Pulmonary artery endothelial cell (primary cell): ENCODE measurements around the gene GTSE1. TPM values are rescaled to one million over a fixed set of nuclear protein-coding genes. Genes with fewer than 3 reads are reported as not detected.
"Not testable (repeated sequence)": the region's sequence is repeated elsewhere in the genome, so short reads cannot be mapped to it uniquely, and the experiment has no call there.

Source experiments
- DNase-seq: peaks from one replicate; pipeline ENCODE4 v3.0.0-alpha.2; 2011; ENCODE audit warnings: low read depth, low spot score
- total RNA-seq: library from RNA; depleted of rRNA; stranded (reverse); fragments of >200 nt; gene quantifications from 2 replicates; pipeline ENCODE4 v1.2.3, GENCODE V29; 2014

Gene GTSE1
- total RNA-seq, 1 donor from 2014 or later, result 8.6 TPM

DNA sequence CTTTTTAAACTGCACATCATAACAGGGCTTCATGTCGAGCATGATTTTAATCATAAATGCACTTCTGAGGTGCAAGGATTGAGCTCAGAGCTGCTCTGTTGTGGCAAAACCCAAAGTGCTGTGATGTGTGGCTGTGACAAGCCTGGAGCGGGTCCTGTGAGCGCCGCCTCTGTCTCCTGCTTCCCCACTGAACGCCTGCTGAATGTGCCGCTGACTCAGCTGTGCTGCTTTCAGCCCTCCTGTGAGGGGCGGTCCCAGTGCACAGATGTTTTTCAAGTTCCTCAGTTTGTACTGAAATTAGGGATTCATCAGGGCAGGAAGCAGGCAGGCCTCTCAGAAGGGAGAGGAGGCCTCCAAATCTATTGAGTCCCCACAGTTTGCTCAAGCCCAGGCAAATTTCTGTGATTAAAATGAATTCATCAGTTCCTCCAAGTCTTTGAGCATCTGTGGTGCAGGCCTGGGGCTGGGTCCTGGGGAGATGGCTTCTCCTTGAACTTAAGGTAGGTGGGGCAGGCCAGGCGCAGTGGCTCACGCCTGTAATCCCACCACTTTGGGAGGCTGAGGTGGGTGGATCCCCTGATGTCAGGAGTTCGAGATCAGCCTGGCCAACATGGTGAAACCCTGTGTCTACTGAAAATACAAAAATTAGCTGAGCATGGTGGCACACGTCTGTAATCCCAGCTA lies 3.0 kb upstream of the GTSE1 start:
- DNase-seq, result no peak

DNA sequence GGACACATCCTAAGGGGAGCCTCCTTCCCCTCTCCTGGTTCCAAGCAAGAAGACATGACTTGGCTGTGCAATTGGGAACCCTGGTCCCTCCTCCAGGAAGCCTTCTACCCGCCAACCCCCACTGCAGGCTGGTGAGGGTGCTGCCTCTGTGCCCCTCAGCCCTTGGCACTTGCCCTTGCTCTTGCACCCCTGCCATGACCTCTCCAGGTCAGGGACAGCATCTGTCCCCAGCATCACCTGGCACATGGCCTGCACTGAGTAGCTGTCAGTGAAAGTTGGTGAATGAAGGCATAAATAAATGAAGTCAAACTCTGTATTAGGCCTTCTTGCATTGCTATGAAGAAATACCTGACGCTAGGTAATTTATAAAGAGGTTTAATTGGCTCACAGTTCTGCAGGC lies 1.9 kb upstream of the GTSE1 start:
- DNase-seq, result no peak

- DNase-seq, result no peak
These were observed 1.2 kb upstream of the GTSE1 start for GRCh38 chr22:46295277-46295971.

GRCh38 chr22:46297151-46297812 lies 612 bp downstream of the GTSE1 start:
- no peak for DNase-seq

DNA sequence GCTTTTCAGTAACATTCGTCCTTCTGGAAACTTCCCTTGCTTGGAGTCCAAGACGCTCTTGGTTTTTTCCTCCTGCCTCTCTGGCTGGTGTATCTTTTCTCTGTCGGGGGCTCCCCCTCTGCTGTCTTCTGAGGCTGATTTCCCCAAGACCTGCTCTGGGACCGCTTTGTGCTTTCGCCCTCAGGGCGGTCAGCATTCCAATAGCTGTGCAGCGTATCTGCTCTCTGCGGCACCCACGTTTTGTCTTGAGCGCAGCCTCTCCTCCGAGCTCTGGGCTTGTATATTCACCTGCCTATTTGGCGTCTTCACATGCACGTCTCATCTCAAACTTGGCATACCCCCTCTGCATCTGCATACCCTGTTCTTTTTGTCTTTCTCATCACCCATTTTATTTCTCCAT lies 2.4 kb downstream of the GTSE1 start:
- no peak for DNase-seq

DNA sequence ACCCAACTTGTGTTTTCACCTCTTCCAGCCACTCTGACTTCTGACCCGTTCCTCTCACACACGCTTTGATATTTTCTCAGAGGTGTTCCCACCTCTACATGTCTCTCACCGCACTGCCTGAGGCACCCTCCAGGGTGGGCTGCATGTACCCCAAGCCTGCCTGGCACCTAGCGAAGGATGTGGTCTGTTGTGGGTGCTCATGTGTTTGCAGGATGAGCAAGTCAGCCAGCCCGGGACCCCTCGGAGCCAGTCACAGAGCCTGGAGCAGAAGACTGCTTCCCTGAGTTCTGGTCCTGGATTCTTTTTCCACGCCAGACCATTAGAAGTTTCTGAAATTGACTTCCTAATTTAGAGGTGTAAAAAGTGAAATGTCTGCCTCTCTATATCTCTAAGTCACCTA lies 3.8 kb downstream of the GTSE1 start:
- DNase-seq, result no peak

GRCh38 chr22:46303347-46303965 lies 6.8 kb downstream of the GTSE1 start:
- DNase-seq, result no peak

GRCh38 chr22:46308283-46308988 lies 11.8 kb downstream of the GTSE1 start:
- DNase-seq, result no peak

- DNase-seq, result no peak
These were observed 12.9 kb downstream of the GTSE1 start for GRCh38 chr22:46309526-46310085.

DNA sequence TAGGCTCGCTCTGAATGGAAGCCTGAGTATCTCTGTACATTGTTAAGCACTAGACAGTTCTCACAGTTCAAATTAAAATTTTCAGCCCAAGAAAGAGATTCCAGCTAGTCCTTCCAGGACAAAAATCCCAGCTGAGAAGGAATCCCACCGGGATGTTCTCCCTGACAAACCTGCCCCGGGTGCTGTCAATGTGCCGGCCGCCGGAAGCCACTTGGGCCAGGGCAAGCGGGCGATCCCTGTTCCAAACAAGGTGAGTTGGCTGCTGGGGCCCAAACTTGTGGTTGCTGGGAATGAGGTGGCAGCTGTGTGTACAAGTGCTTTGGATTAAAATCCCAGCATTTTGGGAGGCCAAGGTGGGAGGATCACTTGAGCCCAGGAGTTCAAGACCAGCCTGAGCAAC lies 15.4 kb downstream of the GTSE1 start:
- no peak for DNase-seq

- DNase-seq, result not testable (repeated sequence)
These were observed 16.2 kb downstream of the GTSE1 start for GRCh38 chr22:46312848-46313247.

DNA sequence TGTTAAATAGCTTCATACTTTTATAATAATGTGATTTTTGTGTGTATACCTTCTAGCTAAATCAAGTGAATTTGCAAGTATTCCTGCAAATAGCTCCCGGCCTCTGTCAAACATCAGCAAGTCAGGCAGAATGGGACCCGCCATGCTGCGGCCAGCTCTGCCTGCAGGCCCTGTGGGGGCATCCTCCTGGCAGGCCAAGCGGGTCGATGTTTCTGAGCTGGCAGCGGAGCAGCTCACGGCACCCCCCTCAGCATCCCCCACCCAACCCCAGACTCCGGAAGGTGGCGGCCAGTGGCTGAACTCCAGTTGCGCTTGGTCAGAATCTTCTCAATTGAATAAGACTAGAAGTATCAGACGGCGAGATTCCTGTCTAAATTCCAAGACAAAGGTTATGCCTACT lies 19.3 kb downstream of the GTSE1 start:
- DNase-seq, result no peak

DNA sequence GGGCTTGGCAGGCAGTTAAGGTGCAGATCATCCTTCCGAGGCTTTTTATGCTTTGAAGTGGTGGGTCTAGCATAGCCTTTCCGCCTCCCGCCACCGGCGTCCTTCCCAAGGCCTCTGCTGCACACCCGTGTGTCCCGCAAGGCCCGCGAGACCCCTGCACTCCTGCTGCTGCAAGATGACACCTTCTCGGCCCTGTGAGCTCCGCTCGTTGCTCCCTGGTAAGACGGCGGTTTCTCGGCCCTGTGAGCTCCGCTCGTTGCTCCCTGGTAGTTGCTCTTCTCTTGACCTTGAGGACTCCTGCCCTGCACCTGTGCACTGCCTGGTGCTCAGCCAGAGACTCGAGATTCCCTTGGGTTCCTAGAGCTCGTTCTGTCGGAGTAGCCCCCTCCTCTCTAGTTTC lies 21.0 kb downstream of the GTSE1 start:
- DNase-seq, result no peak

GRCh38 chr22:46318576-46318975 lies 21.9 kb downstream of the GTSE1 start:
- DNase-seq, result no peak

DNA sequence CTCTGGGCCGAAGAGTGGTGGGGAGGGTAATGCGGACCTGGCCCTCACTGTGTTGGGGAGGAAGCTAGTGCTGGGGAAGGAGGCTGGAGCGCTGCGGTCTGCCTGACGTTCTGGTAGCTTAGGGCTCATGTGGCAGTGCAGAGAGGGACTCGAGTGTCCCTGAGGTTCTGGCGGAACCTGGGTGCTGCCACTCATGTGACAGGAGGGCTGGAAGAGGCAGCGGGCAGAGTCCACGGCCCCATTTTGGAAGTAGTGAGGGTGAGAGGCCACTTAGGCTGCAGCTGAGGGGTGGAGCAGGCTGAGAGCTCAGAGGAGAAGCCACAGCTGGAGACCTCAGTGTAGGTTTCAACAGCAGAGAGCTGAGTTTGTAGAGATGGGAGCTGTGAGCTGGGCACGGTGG lies 22.6 kb downstream of the GTSE1 start:
- no peak for DNase-seq

GRCh38 chr22:46320166-46320710 lies 23.6 kb downstream of the GTSE1 start:
- no peak for DNase-seq

GRCh38 chr22:46320716-46321386 lies 24.2 kb downstream of the GTSE1 start:
- no peak for DNase-seq

DNA sequence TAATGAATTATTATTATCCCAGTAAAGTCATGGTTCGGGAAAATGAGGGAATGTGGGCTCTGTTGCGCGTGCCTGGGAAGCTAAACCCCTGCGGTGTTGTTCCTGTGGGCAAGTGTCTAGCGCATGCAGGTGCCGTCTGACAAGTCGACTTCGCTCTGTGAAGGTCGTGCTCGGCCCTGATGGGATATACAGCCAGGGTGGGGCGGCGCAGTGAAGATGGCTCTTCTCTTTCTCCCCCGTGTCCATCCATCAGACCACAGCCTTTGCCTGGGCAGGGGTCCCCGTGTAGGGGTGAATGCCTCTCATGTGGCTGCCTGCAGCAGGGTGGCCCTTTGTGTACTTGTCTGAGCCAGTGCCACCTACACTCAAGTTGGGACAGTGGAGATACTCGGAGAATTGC lies 26.0 kb downstream of the GTSE1 start:
- no peak for DNase-seq

GRCh38 chr22:46323162-46323561 lies 26.5 kb downstream of the GTSE1 start:
- no peak for DNase-seq

GRCh38 chr22:46326066-46326680 lies 29.5 kb downstream of the GTSE1 start:
- no peak for DNase-seq
